Forelimb muscle (tissue), 1 donor: ENCODE data around the gene CTBP2. TPM values are rescaled to one million over a fixed set of nuclear protein-coding genes. Genes with fewer than 3 reads are reported as not detected.

ENCODE experiments used
- DNase-seq: peaks from one replicate; pipeline ENCODE4 v3.0.0-alpha.2; 2013; ENCODE audit warnings: low read depth
- polyA plus RNA-seq: library from polyadenylated mRNA; unstranded; fragments of 120-200 nt; gene quantifications from one replicate; pipeline ENCODE4 v1.2.1, GENCODE V29; 2013; ENCODE audit not compliant: insufficient read length

The CTBP2 gene
- polyA plus RNA-seq, 1 donor: 34.1 TPM

- DNase-seq: no peak
Measured at GRCh38 chr10:125106586-125106985, 53.8 kb downstream of the CTBP2 start.

- DNase-seq: no peak
Measured at GRCh38 chr10:125105706-125106255, 54.6 kb downstream of the CTBP2 start.

GRCh38 chr10:125105155-125105554 lies 55.2 kb downstream of the CTBP2 start:
- DNase-seq: no peak

GRCh38 chr10:125104559-125104958 lies 55.8 kb downstream of the CTBP2 start:
- DNase-seq: no peak

GRCh38 chr10:125103924-125104323 lies 56.4 kb downstream of the CTBP2 start:
- no peak for DNase-seq

- no peak for DNase-seq
Measured at GRCh38 chr10:125103466-125103865, 56.9 kb downstream of the CTBP2 start.

GRCh38 chr10:125102821-125103220 lies 57.5 kb downstream of the CTBP2 start:
- no peak for DNase-seq

- no peak for DNase-seq
Measured at GRCh38 chr10:125102246-125102645, 58.1 kb downstream of the CTBP2 start.

GRCh38 chr10:125101581-125101980 lies 58.8 kb downstream of the CTBP2 start:
- no peak for DNase-seq

GRCh38 chr10:125101049-125101448 lies 59.3 kb downstream of the CTBP2 start:
- DNase-seq: no peak

GRCh38 chr10:125097409-125098070 lies 62.8 kb downstream of the CTBP2 start:
- no peak for DNase-seq

GRCh38 chr10:125096975-125097374 lies 63.4 kb downstream of the CTBP2 start:
- no peak for DNase-seq

- no peak for DNase-seq
Measured at GRCh38 chr10:125096371-125096770, 64.0 kb downstream of the CTBP2 start.

GRCh38 chr10:125095776-125096175 lies 64.6 kb downstream of the CTBP2 start:
- no peak for DNase-seq

GRCh38 chr10:125095228-125095627 lies 65.1 kb downstream of the CTBP2 start:
- DNase-seq: no peak

- DNase-seq: no peak
Measured at GRCh38 chr10:125094806-125095205, 65.6 kb downstream of the CTBP2 start.

GRCh38 chr10:125093974-125094705 lies 66.2 kb downstream of the CTBP2 start:
- no peak for DNase-seq

GRCh38 chr10:125093199-125093973 lies 67.0 kb downstream of the CTBP2 start:
- no peak for DNase-seq

GRCh38 chr10:125092564-125093031 lies 67.8 kb downstream of the CTBP2 start:
- DNase-seq: no peak

- no peak for DNase-seq
Measured at GRCh38 chr10:125091891-125092290, 68.5 kb downstream of the CTBP2 start.

GRCh38 chr10:125089469-125089868 lies 70.9 kb downstream of the CTBP2 start:
- no peak for DNase-seq

- DNase-seq: no peak
Measured at GRCh38 chr10:125087897-125088215, 72.5 kb downstream of the CTBP2 start.
